Muscle of arm (tissue), 12 donors: ENCODE results near the gene IMMP1L. TPM values are rescaled to one million over a fixed set of nuclear protein-coding genes. Genes with fewer than 3 reads are reported as not detected.

ENCODE experiments used
- DNase-seq: peaks from one replicate; pipeline ENCODE4 v3.0.0-alpha.2; 2013
- polyA plus RNA-seq, 12 donors: library from polyadenylated mRNA; unstranded; fragments of 120-200 nt; gene quantifications; one replicate each; pipeline ENCODE4 v1.2.1, GENCODE V29; 2013; ENCODE audit not compliant: insufficient read length in 12 of 12

Gene IMMP1L
- polyA plus RNA-seq, 12 donors: 22.7 to 54.7 (median 29.0) TPM; not detected in 1

- DNase-seq: no peak
These were observed 30.4 kb downstream of the IMMP1L start for GRCh38 chr11:31479066-31479465.

GRCh38 chr11:31478223-31478590, 31.2 kb downstream of the IMMP1L start:
- no peak for DNase-seq

GRCh38 chr11:31477528-31478222, 31.7 kb downstream of the IMMP1L start:
- DNase-seq: no peak

- no peak for DNase-seq
These were observed 35.3 kb downstream of the IMMP1L start for GRCh38 chr11:31474083-31474482.

GRCh38 chr11:31464436-31464835, 45.0 kb downstream of the IMMP1L start:
- DNase-seq: no peak

- DNase-seq: no peak
These were observed 54.2 kb downstream of the IMMP1L start for GRCh38 chr11:31455177-31455576.

- DNase-seq: no peak
These were observed 58.6 kb downstream of the IMMP1L start for GRCh38 chr11:31450841-31451240.

- no peak for DNase-seq
These were observed 60.4 kb downstream of the IMMP1L start for GRCh38 chr11:31449040-31449439.

GRCh38 chr11:31445621-31446020, 63.8 kb downstream of the IMMP1L start:
- DNase-seq: no peak

- no peak for DNase-seq
These were observed 65.6 kb downstream of the IMMP1L start for GRCh38 chr11:31443802-31444201.

- no peak for DNase-seq
These were observed 67.3 kb downstream of the IMMP1L start for GRCh38 chr11:31442086-31442485.

GRCh38 chr11:31441296-31441695, 68.1 kb downstream of the IMMP1L start:
- no peak for DNase-seq

GRCh38 chr11:31437742-31438435, 71.5 kb downstream of the IMMP1L start:
- DNase-seq: no peak

GRCh38 chr11:31433851-31434250, 75.6 kb downstream of the IMMP1L start:
- no peak for DNase-seq

GRCh38 chr11:31424652-31425051, 84.8 kb downstream of the IMMP1L start:
- DNase-seq: no peak

GRCh38 chr11:31422703-31423102, 86.7 kb downstream of the IMMP1L start:
- DNase-seq: no peak

GRCh38 chr11:31421820-31422219, 87.6 kb downstream of the IMMP1L start:
- no peak for DNase-seq

- no peak for DNase-seq
These were observed 89.8 kb downstream of the IMMP1L start for GRCh38 chr11:31419669-31420068.

GRCh38 chr11:31419138-31419537, 90.3 kb downstream of the IMMP1L start:
- DNase-seq: no peak

GRCh38 chr11:31417816-31418215, 91.6 kb downstream of the IMMP1L start:
- DNase-seq: no peak

GRCh38 chr11:31417357-31417756, 92.1 kb downstream of the IMMP1L start:
- DNase-seq: no peak

- DNase-seq: no peak
These were observed 94.0 kb downstream of the IMMP1L start for GRCh38 chr11:31415435-31415834.

- no peak for DNase-seq
These were observed 95.1 kb downstream of the IMMP1L start for GRCh38 chr11:31414338-31414737.

GRCh38 chr11:31412946-31413345, 96.5 kb downstream of the IMMP1L start:
- no peak for DNase-seq
